Activated CD4-positive, alpha-beta T cell treated with anti-CD3 and anti-CD28 coated beads, Interleukin-10, Interleukin-2, amounts not matched to agents 100 ng/mL and 50 ng/mL, durations not matched to agents 16 hours and 8 hours (primary cell): Measurements from ENCODE around the gene GEMIN7.

Experiments used
- DNase-seq: peaks from one replicate; pipeline ENCODE4 v3.0.0-alpha.2; 2020

GEMIN7 gene

GRCh38 chr19:45133661-45134060, 54.6 kb downstream of the GEMIN7 start:
- DNase-seq, result no peak

GRCh38 chr19:45135176-45135885, 56.3 kb downstream of the GEMIN7 start:
- no peak for DNase-seq

- no peak for DNase-seq
Observed at GRCh38 chr19:45136507-45137178, 57.6 kb downstream of the GEMIN7 start.

GRCh38 chr19:45137179-45137761, 58.2 kb downstream of the GEMIN7 start:
- DNase-seq, result no peak

- DNase-seq, result no peak
Observed at GRCh38 chr19:45138303-45138751, 59.3 kb downstream of the GEMIN7 start.

GRCh38 chr19:45139286-45140143, 60.5 kb downstream of the GEMIN7 start:
- no peak for DNase-seq

- no peak for DNase-seq
Observed at GRCh38 chr19:45140144-45140503, 61.1 kb downstream of the GEMIN7 start.

GRCh38 chr19:45140533-45140932, 61.5 kb downstream of the GEMIN7 start:
- DNase-seq, result no peak
